SHP77 treated with DMSO at 0.1 percent for 48 hours (cell line): ENCODE data around the gene MFN2.

ENCODE experiments used
- DNase-seq: peaks from one replicate; lab custom pipeline; 2025; lab: John Stamatoyannopoulos, UW

The MFN2 gene

GRCh38 chr1:11960276-11960675 lies 20.0 kb upstream of the MFN2 start:
- DNase-seq = no peak

- no peak for DNase-seq
Observed at GRCh38 chr1:11960715-11961114, 19.5 kb upstream of the MFN2 start.

- DNase-seq = no peak
Observed at GRCh38 chr1:11961230-11961629, 19.0 kb upstream of the MFN2 start.

- no peak for DNase-seq
Observed at GRCh38 chr1:11963622-11964021, 16.6 kb upstream of the MFN2 start.

- DNase-seq = no peak
Observed at GRCh38 chr1:11964656-11965055, 15.6 kb upstream of the MFN2 start.

- peak; percentile 65 for DNase-seq
Observed at GRCh38 chr1:11967028-11967547, 13.2 kb upstream of the MFN2 start.

- no peak for DNase-seq
Observed at GRCh38 chr1:11970441-11971185, 9.6 kb upstream of the MFN2 start.

GRCh38 chr1:11977625-11978024 lies 2.6 kb upstream of the MFN2 start:
- DNase-seq = no peak

GRCh38 chr1:11978301-11978700 lies 1.9 kb upstream of the MFN2 start:
- no peak for DNase-seq

- no peak for DNase-seq
Observed at GRCh38 chr1:11979028-11979850, 1.0 kb upstream of the MFN2 start.

- DNase-seq = no peak
Observed at GRCh38 chr1:11980676-11980972, 380 bp downstream of the MFN2 start.

- no peak for DNase-seq
Observed at GRCh38 chr1:11981378-11982009, 1.2 kb downstream of the MFN2 start.

- DNase-seq = no peak
Observed at GRCh38 chr1:11982010-11982392, 1.8 kb downstream of the MFN2 start.

- DNase-seq = no peak
Observed at GRCh38 chr1:11984121-11984520, 3.9 kb downstream of the MFN2 start.

- DNase-seq = no peak
Observed at GRCh38 chr1:11984576-11984975, 4.3 kb downstream of the MFN2 start.

GRCh38 chr1:11985171-11985570 lies 4.9 kb downstream of the MFN2 start:
- DNase-seq = no peak

- no peak for DNase-seq
Observed at GRCh38 chr1:11985851-11986250, 5.6 kb downstream of the MFN2 start.

GRCh38 chr1:11989669-11990068 lies 9.4 kb downstream of the MFN2 start:
- DNase-seq = no peak

- DNase-seq = no peak
Observed at GRCh38 chr1:11990303-11991032, 10.2 kb downstream of the MFN2 start.

GRCh38 chr1:11991969-11992676 lies 11.9 kb downstream of the MFN2 start:
- DNase-seq = no peak

- DNase-seq = no peak
Observed at GRCh38 chr1:11997081-11997850, 17.0 kb downstream of the MFN2 start.
